ENCODE measurements around the gene TRIM32.

DNA sequence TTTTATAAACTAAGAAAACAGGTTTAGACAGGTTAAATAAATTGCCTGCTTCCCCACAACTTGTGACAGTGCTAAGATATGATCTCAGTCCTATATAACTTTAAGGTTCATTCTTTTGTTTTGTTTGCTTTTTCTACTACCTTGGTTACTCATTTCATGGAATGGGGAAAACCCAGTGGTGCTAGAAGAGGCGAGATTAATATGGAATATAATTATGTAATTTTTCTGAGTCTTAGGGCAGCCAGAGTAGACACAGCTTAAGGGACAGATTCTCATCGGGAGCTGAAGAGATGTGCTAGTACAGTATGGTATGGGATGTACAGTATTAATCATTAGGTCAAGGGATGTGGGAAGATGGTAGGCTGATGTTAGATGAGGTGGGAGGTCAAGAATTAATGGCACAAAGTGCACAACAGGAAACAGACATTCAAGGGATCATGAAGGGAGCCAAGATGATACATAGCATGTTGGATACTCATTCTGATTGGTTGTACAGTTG is 6.2 kb downstream of the TRIM32 start:
- TF ChIP-seq ARNTL (CRISPR knock-in tag; IDR thresholded peaks at IDR 0.05; ENCODE audit: borderline replicate concordance, low read depth) (no peak), ZFP3 (CRISPR knock-in tag; IDR thresholded peaks at IDR 0.05) (no peak), ESRRG (CRISPR knock-in tag; IDR thresholded peaks at IDR 0.05) (no peak), ZNF8 (CRISPR knock-in tag; IDR thresholded peaks at IDR 0.05) (no peak), ISL1 (CRISPR knock-in tag; IDR thresholded peaks at IDR 0.05) (no peak), ZFP30 (CRISPR knock-in tag; IDR thresholded peaks at IDR 0.05) (no peak), ZC3H10 (CRISPR knock-in tag; IDR thresholded peaks at IDR 0.05) (no peak), OSR1 (CRISPR knock-in tag; IDR thresholded peaks at IDR 0.05) (no peak), TOX (CRISPR knock-in tag; IDR thresholded peaks at IDR 0.05; ENCODE audit: borderline replicate concordance) (no peak)
- TF ChIP-seq, protein P1, sequence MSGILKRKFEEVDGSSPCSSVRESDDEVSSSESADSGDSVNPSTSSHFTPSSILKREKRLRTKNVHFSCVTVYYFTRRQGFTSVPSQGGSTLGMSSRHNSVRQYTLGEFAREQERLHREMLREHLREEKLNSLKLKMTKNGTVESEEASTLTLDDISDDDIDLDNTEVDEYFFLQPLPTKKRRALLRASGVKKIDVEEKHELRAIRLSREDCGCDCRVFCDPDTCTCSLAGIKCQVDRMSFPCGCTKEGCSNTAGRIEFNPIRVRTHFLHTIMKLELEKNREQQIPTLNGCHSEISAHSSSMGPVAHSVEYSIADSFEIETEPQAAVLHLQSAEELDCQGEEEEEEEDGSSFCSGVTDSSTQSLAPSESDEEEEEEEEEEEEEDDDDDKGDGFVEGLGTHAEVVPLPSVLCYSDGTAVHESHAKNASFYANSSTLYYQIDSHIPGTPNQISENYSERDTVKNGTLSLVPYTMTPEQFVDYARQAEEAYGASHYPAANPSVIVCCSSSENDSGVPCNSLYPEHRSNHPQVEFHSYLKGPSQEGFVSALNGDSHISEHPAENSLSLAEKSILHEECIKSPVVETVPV (CRISPR knock-in tag; IDR thresholded peaks at IDR 0.05), result no peak
- TF ChIP-seq, protein P2, sequence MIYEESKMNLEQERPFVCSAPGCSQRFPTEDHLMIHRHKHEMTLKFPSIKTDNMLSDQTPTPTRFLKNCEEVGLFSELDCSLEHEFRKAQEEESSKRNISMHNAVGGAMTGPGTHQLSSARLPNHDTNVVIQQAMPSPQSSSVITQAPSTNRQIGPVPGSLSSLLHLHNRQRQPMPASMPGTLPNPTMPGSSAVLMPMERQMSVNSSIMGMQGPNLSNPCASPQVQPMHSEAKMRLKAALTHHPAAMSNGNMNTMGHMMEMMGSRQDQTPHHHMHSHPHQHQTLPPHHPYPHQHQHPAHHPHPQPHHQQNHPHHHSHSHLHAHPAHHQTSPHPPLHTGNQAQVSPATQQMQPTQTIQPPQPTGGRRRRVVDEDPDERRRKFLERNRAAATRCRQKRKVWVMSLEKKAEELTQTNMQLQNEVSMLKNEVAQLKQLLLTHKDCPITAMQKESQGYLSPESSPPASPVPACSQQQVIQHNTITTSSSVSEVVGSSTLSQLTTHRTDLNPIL (CRISPR knock-in tag; IDR thresholded peaks at IDR 0.05; ENCODE audit: low read depth), result no peak
- TF ChIP-seq, protein P3, sequence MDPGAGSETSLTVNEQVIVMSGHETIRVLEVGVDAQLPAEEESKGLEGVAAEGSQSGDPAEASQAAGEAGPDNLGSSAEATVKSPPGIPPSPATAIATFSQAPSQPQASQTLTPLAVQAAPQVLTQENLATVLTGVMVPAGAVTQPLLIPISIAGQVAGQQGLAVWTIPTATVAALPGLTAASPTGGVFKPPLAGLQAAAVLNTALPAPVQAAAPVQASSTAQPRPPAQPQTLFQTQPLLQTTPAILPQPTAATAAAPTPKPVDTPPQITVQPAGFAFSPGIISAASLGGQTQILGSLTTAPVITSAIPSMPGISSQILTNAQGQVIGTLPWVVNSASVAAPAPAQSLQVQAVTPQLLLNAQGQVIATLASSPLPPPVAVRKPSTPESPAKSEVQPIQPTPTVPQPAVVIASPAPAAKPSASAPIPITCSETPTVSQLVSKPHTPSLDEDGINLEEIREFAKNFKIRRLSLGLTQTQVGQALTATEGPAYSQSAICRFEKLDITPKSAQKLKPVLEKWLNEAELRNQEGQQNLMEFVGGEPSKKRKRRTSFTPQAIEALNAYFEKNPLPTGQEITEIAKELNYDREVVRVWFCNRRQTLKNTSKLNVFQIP (CRISPR knock-in tag; IDR thresholded peaks at IDR 0.05; ENCODE audit: borderline replicate concordance, low read depth), result no peak
- TF ChIP-seq, protein P4, sequence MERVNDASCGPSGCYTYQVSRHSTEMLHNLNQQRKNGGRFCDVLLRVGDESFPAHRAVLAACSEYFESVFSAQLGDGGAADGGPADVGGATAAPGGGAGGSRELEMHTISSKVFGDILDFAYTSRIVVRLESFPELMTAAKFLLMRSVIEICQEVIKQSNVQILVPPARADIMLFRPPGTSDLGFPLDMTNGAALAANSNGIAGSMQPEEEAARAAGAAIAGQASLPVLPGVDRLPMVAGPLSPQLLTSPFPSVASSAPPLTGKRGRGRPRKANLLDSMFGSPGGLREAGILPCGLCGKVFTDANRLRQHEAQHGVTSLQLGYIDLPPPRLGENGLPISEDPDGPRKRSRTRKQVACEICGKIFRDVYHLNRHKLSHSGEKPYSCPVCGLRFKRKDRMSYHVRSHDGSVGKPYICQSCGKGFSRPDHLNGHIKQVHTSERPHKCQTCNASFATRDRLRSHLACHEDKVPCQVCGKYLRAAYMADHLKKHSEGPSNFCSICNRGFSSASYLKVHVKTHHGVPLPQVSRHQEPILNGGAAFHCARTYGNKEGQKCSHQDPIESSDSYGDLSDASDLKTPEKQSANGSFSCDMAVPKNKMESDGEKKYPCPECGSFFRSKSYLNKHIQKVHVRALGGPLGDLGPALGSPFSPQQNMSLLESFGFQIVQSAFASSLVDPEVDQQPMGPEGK (CRISPR knock-in tag; IDR thresholded peaks at IDR 0.05; ENCODE audit: borderline replicate concordance), result no peak

All from SK-N-SH treated with all-trans-retinoic acid at 6 μM for 48 hours (cell line).